HepG2 (cell line): ENCODE results near the gene SNRNP48. TPM values are rescaled to one million over a fixed set of nuclear protein-coding genes. Genes with fewer than 3 reads are reported as not detected.

Experiments used
- CBX1 ChIP-seq: IDR thresholded peaks from one replicate; pipeline ENCODE4 v1.6.1; 2016; ENCODE audit warnings: antibody characterized with exemption, low read depth
- FOSL1 ChIP-seq: sonication (generic); formaldehyde crosslinking; IDR thresholded peaks from 2 replicates; pipeline ENCODE4 v1.9.0; 2021; ENCODE audit warnings: missing genetic modification reagents, borderline replicate concordance
- FOXC1 ChIP-seq: sonication (generic); formaldehyde crosslinking; IDR thresholded peaks from 2 replicates; pipeline ENCODE4 v1.8.0; 2022; ENCODE audit warnings: mild to moderate bottlenecking, missing genetic modification reagents, borderline replicate concordance
- KDM5A ChIP-seq: fragments of 200-600 bp; sonication (generic); IDR thresholded peaks from 2 replicates; pipeline ENCODE4 v1.7.0; 2018; ENCODE audit warnings: antibody characterized with exemption, mild to moderate bottlenecking, low read length, borderline replicate concordance
- MLLT10 ChIP-seq: sonication (generic); formaldehyde crosslinking; IDR thresholded peaks from 2 replicates; pipeline ENCODE4 v1.4.0; 2020; ENCODE audit warnings: missing genetic modification reagents
- MTF1 ChIP-seq: sonication (generic); formaldehyde crosslinking; IDR thresholded peaks from 2 replicates; pipeline ENCODE4 v1.5.0; 2020; ENCODE audit warnings: missing genetic modification reagents
- PITX1 ChIP-seq: sonication (generic); formaldehyde crosslinking; IDR thresholded peaks from 2 replicates; pipeline ENCODE4 v1.5.1; 2020; ENCODE audit warnings: mild to moderate bottlenecking, missing genetic modification reagents
- PPARG ChIP-seq: conservative IDR thresholded peaks from 2 replicates; pipeline ENCODE4 v1.6.1; 2016; ENCODE audit warnings: missing biosample characterization, missing genetic modification reagents
- SSRP1 ChIP-seq: IDR thresholded peaks from 2 replicates; pipeline ENCODE4 v1.6.1; 2016; ENCODE audit warnings: control low read depth
- XRCC5 ChIP-seq: fragments of 200-400 bp; formaldehyde crosslinking; optimal IDR thresholded peaks from 2 replicates; pipeline ENCODE3; 2017; ENCODE audit warnings: mild to moderate bottlenecking, low read length
- ZBTB21 ChIP-seq: sonication (generic); formaldehyde crosslinking; IDR thresholded peaks from 2 replicates; pipeline ENCODE4 v1.4.0; 2020; ENCODE audit warnings: missing genetic modification reagents
- ZBTB3 ChIP-seq: sonication (generic); formaldehyde crosslinking; IDR thresholded peaks from 2 replicates; pipeline ENCODE4 v1.4.0; 2020; ENCODE audit warnings: low read depth, mild to moderate bottlenecking, moderate library complexity, missing genetic modification reagents, borderline replicate concordance
- ZMYM2 ChIP-seq: sonication (generic); formaldehyde crosslinking; IDR thresholded peaks from 2 replicates; pipeline ENCODE4 v1.8.0; 2022; ENCODE audit warnings: mild to moderate bottlenecking, missing genetic modification reagents
- ZNF367 ChIP-seq: sonication (generic); formaldehyde crosslinking; IDR thresholded peaks from 2 replicates; pipeline ENCODE4 v1.4.0; 2020; ENCODE audit warnings: missing genetic modification reagents, borderline replicate concordance
- ZNF670 ChIP-seq: sonication (generic); formaldehyde crosslinking; IDR thresholded peaks from 2 replicates; pipeline ENCODE4 v1.8.0; 2022; ENCODE audit warnings: mild to moderate bottlenecking, missing genetic modification reagents, borderline replicate concordance
- ZNF724P ChIP-seq: sonication (generic); formaldehyde crosslinking; IDR thresholded peaks from 2 replicates; pipeline ENCODE4 v1.8.0; 2022; ENCODE audit warnings: missing genetic modification reagents, borderline replicate concordance
- polyA plus RNA-seq, 8 experiments: library from polyadenylated mRNA; depleted of rRNA in 3 of 8; stranded (reverse) in 7 of 8; unstranded in 1 of 8; fragments of >200 nt; fragmentation: Illumina TruSeq in 4 of 8; extraction: Trizol in 4 of 8; gene quantifications; 2 replicates each; pipeline versions ENCODE4 v1.2.1 to v1.2.3, GENCODE V29; 2011 to 2016; ENCODE audit warnings: low read depth in 4 of 8, missing spikeins in 1 of 8, mixed read lengths in 1 of 8; ENCODE audit not compliant: insufficient read depth in 1 of 8
- total RNA-seq, 5 experiments: library from RNA; depleted of rRNA; stranded (reverse); fragments of >200 nt; fragmentation: Illumina TruSeq; extraction: Trizol; gene quantifications; 2 replicates each; pipeline ENCODE4 v1.2.3, GENCODE V29; 2016; ENCODE audit warnings: low read depth in 1 of 5
- TF ChIP-seq, protein P1 (sequence below): sonication (generic); formaldehyde crosslinking; IDR thresholded peaks from 2 replicates; pipeline ENCODE4 v1.4.0; 2020; ENCODE audit warnings: missing genetic modification reagents, borderline replicate concordance
- TF ChIP-seq, protein P2 (sequence below): sonication (generic); formaldehyde crosslinking; IDR thresholded peaks from 2 replicates; pipeline ENCODE4 v1.5.0; 2020; ENCODE audit warnings: mild to moderate bottlenecking, missing genetic modification reagents
- TF ChIP-seq, protein P3 (sequence below): conservative IDR thresholded peaks from 2 replicates; pipeline ENCODE4 v1.6.1; 2018; ENCODE audit warnings: missing genetic modification reagents
- TF ChIP-seq, protein P4 (sequence below): sonication (generic); formaldehyde crosslinking; conservative IDR thresholded peaks from 2 replicates; pipeline ENCODE4 v1.4.0; 2020; ENCODE audit warnings: missing genetic modification reagents
- TF ChIP-seq, protein P5 (sequence below): sonication (generic); formaldehyde crosslinking; IDR thresholded peaks from 2 replicates; pipeline ENCODE4 v1.8.1; 2023; ENCODE audit warnings: mild to moderate bottlenecking, inconsistent platforms, moderate library complexity, missing genetic modification reagents, borderline replicate concordance

Gene SNRNP48
- total and polyA plus RNA-seq, 2 of the 13 experiments (the other 11 are each of a cell fraction or from before 2014, with no cell fraction given): 17.5 to 47.5 TPM

DNA sequence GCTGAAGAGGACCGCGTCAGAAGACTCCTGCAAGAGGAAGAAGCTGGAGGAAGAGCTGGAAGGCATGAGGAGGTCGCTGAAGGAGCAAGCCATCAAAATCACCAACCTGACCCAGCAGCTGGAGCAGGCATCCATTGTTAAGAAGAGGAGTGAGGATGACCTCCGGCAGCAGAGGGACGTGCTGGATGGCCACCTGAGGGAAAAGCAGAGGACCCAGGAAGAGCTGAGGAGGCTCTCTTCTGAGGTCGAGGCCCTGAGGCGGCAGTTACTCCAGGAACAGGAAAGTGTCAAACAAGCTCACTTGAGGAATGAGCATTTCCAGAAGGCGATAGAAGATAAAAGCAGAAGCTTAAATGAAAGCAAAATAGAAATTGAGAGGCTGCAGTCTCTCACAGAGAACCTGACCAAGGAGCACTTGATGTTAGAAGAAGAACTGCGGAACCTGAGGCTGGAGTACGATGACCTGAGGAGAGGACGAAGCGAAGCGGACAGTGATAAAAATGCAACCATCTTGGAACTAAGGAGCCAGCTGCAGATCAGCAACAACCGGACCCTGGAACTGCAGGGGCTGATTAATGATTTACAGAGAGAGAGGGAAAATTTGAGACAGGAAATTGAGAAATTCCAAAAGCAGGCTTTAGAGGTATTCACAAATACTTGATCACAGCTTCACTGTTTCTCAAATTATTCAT lies 8.9 kb upstream of the SNRNP48 start (continued):
- TF ChIP-seq FOXC1 (CRISPR knock-in tag): no peak
- TF ChIP-seq, protein P1, sequence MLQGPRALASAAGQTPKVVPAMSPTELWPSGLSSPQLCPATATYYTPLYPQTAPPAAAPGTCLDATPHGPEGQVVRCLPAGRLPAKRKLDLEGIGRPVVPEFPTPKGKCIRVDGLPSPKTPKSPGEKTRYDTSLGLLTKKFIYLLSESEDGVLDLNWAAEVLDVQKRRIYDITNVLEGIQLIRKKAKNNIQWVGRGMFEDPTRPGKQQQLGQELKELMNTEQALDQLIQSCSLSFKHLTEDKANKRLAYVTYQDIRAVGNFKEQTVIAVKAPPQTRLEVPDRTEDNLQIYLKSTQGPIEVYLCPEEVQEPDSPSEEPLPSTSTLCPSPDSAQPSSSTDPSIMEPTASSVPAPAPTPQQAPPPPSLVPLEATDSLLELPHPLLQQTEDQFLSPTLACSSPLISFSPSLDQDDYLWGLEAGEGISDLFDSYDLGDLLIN (CRISPR knock-in tag): no peak
- TF ChIP-seq XRCC5: no peak
- TF ChIP-seq ZBTB3 (CRISPR knock-in tag): no peak
- TF ChIP-seq ZBTB21: no peak
- TF ChIP-seq, protein P2, sequence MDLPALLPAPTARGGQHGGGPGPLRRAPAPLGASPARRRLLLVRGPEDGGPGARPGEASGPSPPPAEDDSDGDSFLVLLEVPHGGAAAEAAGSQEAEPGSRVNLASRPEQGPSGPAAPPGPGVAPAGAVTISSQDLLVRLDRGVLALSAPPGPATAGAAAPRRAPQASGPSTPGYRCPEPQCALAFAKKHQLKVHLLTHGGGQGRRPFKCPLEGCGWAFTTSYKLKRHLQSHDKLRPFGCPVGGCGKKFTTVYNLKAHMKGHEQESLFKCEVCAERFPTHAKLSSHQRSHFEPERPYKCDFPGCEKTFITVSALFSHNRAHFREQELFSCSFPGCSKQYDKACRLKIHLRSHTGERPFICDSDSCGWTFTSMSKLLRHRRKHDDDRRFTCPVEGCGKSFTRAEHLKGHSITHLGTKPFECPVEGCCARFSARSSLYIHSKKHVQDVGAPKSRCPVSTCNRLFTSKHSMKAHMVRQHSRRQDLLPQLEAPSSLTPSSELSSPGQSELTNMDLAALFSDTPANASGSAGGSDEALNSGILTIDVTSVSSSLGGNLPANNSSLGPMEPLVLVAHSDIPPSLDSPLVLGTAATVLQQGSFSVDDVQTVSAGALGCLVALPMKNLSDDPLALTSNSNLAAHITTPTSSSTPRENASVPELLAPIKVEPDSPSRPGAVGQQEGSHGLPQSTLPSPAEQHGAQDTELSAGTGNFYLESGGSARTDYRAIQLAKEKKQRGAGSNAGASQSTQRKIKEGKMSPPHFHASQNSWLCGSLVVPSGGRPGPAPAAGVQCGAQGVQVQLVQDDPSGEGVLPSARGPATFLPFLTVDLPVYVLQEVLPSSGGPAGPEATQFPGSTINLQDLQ (CRISPR knock-in tag): no peak
- TF ChIP-seq, protein P3, sequence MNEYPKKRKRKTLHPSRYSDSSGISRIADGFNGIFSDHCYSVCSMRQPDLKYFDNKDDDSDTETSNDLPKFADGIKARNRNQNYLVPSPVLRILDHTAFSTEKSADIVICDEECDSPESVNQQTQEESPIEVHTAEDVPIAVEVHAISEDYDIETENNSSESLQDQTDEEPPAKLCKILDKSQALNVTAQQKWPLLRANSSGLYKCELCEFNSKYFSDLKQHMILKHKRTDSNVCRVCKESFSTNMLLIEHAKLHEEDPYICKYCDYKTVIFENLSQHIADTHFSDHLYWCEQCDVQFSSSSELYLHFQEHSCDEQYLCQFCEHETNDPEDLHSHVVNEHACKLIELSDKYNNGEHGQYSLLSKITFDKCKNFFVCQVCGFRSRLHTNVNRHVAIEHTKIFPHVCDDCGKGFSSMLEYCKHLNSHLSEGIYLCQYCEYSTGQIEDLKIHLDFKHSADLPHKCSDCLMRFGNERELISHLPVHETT (CRISPR knock-in tag): no peak
- no peak for TF ChIP-seq ZNF670 (CRISPR knock-in tag)
- TF ChIP-seq PITX1 (CRISPR knock-in tag): no peak
- TF ChIP-seq FOSL1 (CRISPR knock-in tag): no peak
- TF ChIP-seq SSRP1 (CRISPR knock-in tag): no peak
- TF ChIP-seq, protein P4, sequence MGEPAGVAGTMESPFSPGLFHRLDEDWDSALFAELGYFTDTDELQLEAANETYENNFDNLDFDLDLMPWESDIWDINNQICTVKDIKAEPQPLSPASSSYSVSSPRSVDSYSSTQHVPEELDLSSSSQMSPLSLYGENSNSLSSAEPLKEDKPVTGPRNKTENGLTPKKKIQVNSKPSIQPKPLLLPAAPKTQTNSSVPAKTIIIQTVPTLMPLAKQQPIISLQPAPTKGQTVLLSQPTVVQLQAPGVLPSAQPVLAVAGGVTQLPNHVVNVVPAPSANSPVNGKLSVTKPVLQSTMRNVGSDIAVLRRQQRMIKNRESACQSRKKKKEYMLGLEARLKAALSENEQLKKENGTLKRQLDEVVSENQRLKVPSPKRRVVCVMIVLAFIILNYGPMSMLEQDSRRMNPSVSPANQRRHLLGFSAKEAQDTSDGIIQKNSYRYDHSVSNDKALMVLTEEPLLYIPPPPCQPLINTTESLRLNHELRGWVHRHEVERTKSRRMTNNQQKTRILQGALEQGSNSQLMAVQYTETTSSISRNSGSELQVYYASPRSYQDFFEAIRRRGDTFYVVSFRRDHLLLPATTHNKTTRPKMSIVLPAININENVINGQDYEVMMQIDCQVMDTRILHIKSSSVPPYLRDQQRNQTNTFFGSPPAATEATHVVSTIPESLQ: no peak
- TF ChIP-seq KDM5A: no peak
- TF ChIP-seq, protein P5, sequence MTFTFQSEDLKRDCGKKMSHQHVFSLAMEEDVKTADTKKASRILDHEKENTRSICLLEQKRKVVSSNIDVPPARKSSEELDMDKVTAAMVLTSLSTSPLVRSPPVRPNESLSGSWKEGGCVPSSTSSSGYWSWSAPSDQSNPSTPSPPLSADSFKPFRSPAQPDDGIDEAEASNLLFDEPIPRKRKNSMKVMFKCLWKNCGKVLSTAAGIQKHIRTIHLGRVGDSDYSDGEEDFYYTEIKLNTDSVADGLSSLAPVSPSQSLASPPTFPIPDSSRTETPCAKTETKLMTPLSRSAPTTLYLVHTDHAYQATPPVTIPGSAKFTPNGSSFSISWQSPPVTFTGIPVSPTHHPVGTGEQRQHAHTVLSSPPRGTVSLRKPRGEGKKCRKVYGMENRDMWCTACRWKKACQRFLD: peak; percentile 72; the same call in 1 of the 2 replicates
- no peak for TF ChIP-seq MLLT10 (CRISPR knock-in tag)
- TF ChIP-seq ZNF724P (CRISPR knock-in tag): no peak
- no peak for TF ChIP-seq PPARG (CRISPR knock-in tag)
- TF ChIP-seq ZMYM2 (CRISPR knock-in tag): no peak
- TF ChIP-seq MTF1 (CRISPR knock-in tag): no peak
- no peak for TF ChIP-seq ZNF367 (CRISPR knock-in tag)
- TF ChIP-seq CBX1: no peak
